GM13977 (cell line): ENCODE data around the gene KCNMA1.

ENCODE experiments used
- DNase-seq: peaks from one replicate; pipeline ENCODE4 v3.0.0; 2012; ENCODE audit warnings: low spot score
- in situ Hi-C: fragments of 300-500 bp; cut with MboI; formaldehyde crosslinking; loops from one replicate; pipeline ENCODE4 v1.12.0; 2022; ENCODE audit warnings: low sequenced_read_pairs, low pct_unique_long_range_greater_than_20kb, mixed read lengths, inconsistent platforms; ENCODE audit not compliant: unreplicated experiment
- TF ChIP-seq, protein P1 (sequence below): IDR thresholded peaks from 2 replicates; pipeline ENCODE4 v1.5.1; 2012; ENCODE audit warnings: mild to moderate bottlenecking, control low read depth; ENCODE audit not compliant: insufficient read depth; ENCODE audit errors: extremely low read depth, missing control alignments

The KCNMA1 gene

DNA sequence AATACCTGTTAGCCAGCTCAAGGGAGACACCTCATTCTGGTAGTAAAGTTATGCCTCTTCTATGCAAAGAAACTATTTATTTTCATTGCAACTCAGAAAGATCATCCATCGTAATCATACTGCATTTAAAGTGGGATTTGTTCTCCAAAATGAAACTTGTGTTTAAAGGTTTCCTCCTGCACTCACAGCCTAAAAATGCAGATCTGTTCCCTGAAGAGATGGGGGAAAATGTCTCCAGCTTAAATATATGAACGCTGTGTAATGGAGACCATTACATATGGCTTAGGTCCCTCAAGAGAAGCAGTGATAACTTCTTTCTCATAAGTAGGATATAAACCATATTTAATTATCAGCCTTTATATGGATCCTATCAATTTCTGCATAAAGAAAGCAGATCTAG, 665.1 kb downstream of the KCNMA1 start:
- no peak for DNase-seq
- in situ Hi-C loops, result no loop called here
- TF ChIP-seq, protein P1, sequence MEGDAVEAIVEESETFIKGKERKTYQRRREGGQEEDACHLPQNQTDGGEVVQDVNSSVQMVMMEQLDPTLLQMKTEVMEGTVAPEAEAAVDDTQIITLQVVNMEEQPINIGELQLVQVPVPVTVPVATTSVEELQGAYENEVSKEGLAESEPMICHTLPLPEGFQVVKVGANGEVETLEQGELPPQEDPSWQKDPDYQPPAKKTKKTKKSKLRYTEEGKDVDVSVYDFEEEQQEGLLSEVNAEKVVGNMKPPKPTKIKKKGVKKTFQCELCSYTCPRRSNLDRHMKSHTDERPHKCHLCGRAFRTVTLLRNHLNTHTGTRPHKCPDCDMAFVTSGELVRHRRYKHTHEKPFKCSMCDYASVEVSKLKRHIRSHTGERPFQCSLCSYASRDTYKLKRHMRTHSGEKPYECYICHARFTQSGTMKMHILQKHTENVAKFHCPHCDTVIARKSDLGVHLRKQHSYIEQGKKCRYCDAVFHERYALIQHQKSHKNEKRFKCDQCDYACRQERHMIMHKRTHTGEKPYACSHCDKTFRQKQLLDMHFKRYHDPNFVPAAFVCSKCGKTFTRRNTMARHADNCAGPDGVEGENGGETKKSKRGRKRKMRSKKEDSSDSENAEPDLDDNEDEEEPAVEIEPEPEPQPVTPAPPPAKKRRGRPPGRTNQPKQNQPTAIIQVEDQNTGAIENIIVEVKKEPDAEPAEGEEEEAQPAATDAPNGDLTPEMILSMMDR, result no peak

GRCh38 chr10:76971547-76972170, 665.9 kb downstream of the KCNMA1 start:
- TF ChIP-seq, protein P1, result no peak
- DNase-seq, result no peak
- in situ Hi-C loops, result no loop called here

DNA sequence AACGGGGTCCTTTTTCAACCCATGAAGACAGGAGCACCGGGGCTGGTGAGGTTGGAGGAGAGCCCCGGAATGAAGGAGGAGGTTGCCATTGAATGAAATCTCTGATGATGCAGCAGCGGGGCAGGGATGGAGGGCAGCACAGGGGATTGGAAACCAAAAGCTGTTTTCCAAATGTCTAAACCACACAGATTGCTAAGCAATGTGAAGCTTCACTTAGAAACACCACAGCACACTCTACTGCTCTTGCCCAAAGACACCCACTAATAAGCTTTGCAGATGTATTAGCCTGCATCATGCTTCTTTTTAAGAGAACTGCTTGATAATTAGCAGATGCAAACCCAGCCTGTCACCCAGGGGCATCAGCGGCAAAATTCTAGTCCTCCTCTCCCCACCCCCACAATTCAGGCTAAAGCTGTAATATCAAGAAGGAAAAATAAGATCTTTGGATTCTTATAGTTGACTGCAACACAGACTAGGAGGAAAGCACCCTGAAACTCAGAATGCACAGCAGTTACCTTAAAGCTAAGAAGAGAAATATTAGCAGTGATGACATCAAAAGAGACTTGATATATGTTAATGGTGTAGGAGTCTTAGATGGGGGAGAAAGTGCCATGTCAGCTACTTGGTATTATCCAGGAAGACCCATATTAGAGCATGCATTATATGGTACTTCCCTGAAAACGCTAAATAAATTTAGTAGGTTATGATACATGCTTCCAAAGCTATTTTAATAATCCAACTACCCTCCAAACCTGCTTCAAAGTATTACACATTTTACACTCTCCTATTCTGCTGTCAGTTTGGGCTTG, 666.7 kb downstream of the KCNMA1 start:
- TF ChIP-seq, protein P1, result no peak
- in situ Hi-C loops, result no loop called here
- DNase-seq, result no peak

DNA sequence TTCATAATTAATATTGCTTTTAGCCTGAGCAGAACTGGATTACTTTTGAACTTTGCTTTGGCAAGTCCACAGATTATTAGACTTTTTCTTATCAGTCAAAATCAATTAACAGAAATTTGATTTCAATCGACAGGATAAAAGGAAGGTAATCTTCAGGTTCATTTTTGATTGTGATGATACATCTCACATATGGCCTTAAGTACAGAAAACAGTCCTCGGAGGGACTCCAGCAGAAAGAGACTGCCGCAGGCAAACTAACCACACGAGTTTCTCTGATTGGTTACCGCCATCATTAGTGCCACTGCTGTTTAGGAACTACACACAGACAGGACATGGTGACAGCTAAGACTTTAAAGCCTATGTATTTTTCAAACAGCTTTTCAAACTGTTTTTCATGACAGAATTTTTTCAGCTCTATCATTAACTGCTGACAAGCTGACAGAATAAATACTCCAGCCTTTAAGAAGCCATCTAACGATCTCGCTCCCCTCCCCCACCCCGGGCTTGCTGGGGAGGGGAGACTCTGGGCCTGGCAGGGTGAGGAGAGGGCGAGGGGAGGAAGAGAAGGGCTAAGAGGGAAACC, 668.2 kb downstream of the KCNMA1 start:
- DNase-seq, result no peak
- TF ChIP-seq, protein P1, result no peak
- in situ Hi-C loops, result no loop called here

DNA sequence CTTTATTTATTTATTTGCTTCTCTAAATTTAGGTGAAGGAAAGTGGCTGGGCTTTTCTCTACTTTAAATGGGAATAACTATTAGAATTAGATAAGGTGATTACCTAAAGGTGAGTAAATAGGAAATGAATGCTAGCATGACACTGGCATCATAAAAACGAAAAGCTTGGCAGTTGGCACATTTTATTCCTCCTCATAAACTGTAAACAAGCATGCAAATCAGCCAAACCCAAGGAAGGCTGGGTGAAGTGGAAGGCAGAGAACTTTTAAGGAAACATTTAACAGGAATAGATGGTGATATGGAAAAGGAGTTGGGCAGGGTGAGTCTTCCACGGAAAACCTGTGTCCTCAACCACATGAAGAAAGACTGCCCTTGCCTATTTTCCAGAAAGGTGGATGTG, 669.1 kb downstream of the KCNMA1 start:
- in situ Hi-C loops, result no loop called here
- DNase-seq, result no peak
- TF ChIP-seq, protein P1, result no peak

- no peak for DNase-seq
- TF ChIP-seq, protein P1, result no peak
- in situ Hi-C loops, result no loop called here
These were observed 674.8 kb downstream of the KCNMA1 start for GRCh38 chr10:76962851-76963250.
